B cell (primary cell): ENCODE measurements around the gene FOXE1. TPM values are rescaled to one million over a fixed set of nuclear protein-coding genes. Genes with fewer than 3 reads are reported as not detected.

Source experiments
- ATAC-seq: fragments of 200-7000 bp; cut with Tn5 transposase; one replicate; pipeline ENCODE4 v1.10.0; 2021; ENCODE audit warnings: low read depth, mild to moderate bottlenecking, moderate number of reproducible peaks, moderate library complexity
- CTCF ChIA-PET: fragments of 350-600 bp; sonication (Branson Sonifier 250); formaldehyde crosslinking; loops from one replicate; lab custom pipeline; 2021; ENCODE audit warnings: antibody characterized with exemption, inconsistent platforms; lab: Charles Lee
- POLR2A ChIA-PET: fragments of 350-600 bp; sonication (Branson Sonifier 250); formaldehyde crosslinking; loops from one replicate; lab custom pipeline; 2021; ENCODE audit warnings: antibody characterized with exemption; lab: Charles Lee
- DNase-seq: peaks from one replicate; pipeline ENCODE4 v3.0.0; 2013
- H2AFZ ChIP-seq: 2 replicates; pipeline ENCODE4 v1.6.1; 2012; ENCODE audit warnings: mild to moderate bottlenecking, low read depth, low read length; ENCODE audit not compliant: insufficient read depth, poor library complexity, severe bottlenecking
- H3K27ac ChIP-seq, 2 donors: 1 replicate in 1 of 2; 2 replicates in 1 of 2; pipeline ENCODE4 v1.5.1; 2012 to 2013; ENCODE audit warnings: low read length in 2 of 2, mild to moderate bottlenecking in 2 of 2, moderate library complexity in 1 of 2
- H3K27me3 ChIP-seq, 4 experiments: fragments of 200-600 bp in 1 of 4; sonication (generic) in 1 of 4; replicated peaks in 1 of 4; 1 replicate in 2 of 4; 2 replicates in 2 of 4; pipeline versions ENCODE4 v1.6.1 to v1.7.0; 2013 to 2016; ENCODE audit warnings: low read length in 3 of 4, mild to moderate bottlenecking in 2 of 4, mixed read lengths in 1 of 4, moderate library complexity in 1 of 4; ENCODE audit not compliant: insufficient read depth in 4 of 4, control insufficient read depth in 3 of 4; ENCODE audit errors: control extremely low read depth in 1 of 4
- H3K36me3 ChIP-seq, 2 experiments: replicated peaks in 1 of 2; 1 replicate in 1 of 2; 2 replicates in 1 of 2; pipeline versions ENCODE4 v1.6.1 to v1.7.1; 2013; ENCODE audit warnings: low read length in 1 of 2; ENCODE audit not compliant: insufficient read depth in 2 of 2, control insufficient read depth in 1 of 2; ENCODE audit errors: control extremely low read depth in 1 of 2, extremely low read depth in 1 of 2
- H3K4me1 ChIP-seq, 2 donors: fragments of 200-600 bp in 1 of 2; sonication (generic) in 1 of 2; 1 replicate in 1 of 2; 2 replicates in 1 of 2; pipeline versions ENCODE4 v1.5.1 to v1.6.1; 2013 to 2017; ENCODE audit warnings: low read length in 2 of 2; ENCODE audit not compliant: control insufficient read depth in 2 of 2, insufficient read depth in 2 of 2
- H3K4me2 ChIP-seq: replicated peaks from 2 replicates; pipeline ENCODE3; 2012; ENCODE audit warnings: mild to moderate bottlenecking, low read depth, low read length; ENCODE audit not compliant: poor library complexity, severe bottlenecking
- H3K4me3 ChIP-seq, 5 experiments: fragments of 200-600 bp in 1 of 5; sonication (generic) in 1 of 5; 1 replicate in 3 of 5; 2 replicates in 2 of 5; pipeline versions ENCODE4 v1.5.1 to v1.7.0; 2011 to 2016; ENCODE audit warnings: low read length in 4 of 5, mild to moderate bottlenecking in 4 of 5, low read depth in 2 of 5, control low read depth in 1 of 5, moderate library complexity in 1 of 5; ENCODE audit not compliant: insufficient read depth in 1 of 5; ENCODE audit errors: control extremely low read depth in 1 of 5, extremely low read depth in 1 of 5
- H3K79me2 ChIP-seq: fragments of 200-600 bp; sonication (generic); one replicate; pipeline ENCODE4 v1.6.0; 2016; ENCODE audit warnings: low read length; ENCODE audit not compliant: control insufficient read depth, insufficient read depth
- H3K9ac ChIP-seq: fragments of 200-600 bp; sonication (generic); 2 replicates; pipeline ENCODE4 v1.6.1; 2017; ENCODE audit warnings: mild to moderate bottlenecking, low read length, moderate library complexity
- H3K9me3 ChIP-seq, 3 donors: one replicate each; pipeline versions ENCODE4 v1.6.1 to v1.7.1; 2013; ENCODE audit warnings: low read length in 2 of 3; ENCODE audit not compliant: control insufficient read depth in 2 of 3, insufficient read depth in 1 of 3; ENCODE audit errors: control extremely low read depth in 1 of 3
- H4K20me1 ChIP-seq: 2 replicates; pipeline ENCODE4 v1.6.0; 2012; ENCODE audit warnings: mild to moderate bottlenecking, low read length; ENCODE audit not compliant: insufficient read depth, control insufficient read depth, poor library complexity, severe bottlenecking
- H3K27ac Mint-ChIP-seq: one replicate; pipeline ENCODE4 v1.8.0; 2021; ENCODE audit warnings: mixed read lengths
- H3K27me3 Mint-ChIP-seq: one replicate; pipeline ENCODE4 v1.8.0; 2021; ENCODE audit warnings: mixed read lengths
- H3K4me1 Mint-ChIP-seq: one replicate; pipeline ENCODE4 v1.8.0; 2021; ENCODE audit warnings: mixed read lengths
- H3K4me3 Mint-ChIP-seq: one replicate; pipeline ENCODE4 v1.8.0; 2021; ENCODE audit warnings: mixed read lengths
- H3K9me3 Mint-ChIP-seq: one replicate; pipeline ENCODE4 v1.8.0; 2022; ENCODE audit warnings: mixed read lengths; ENCODE audit not compliant: insufficient read depth
- EZH2 ChIP-seq: IDR thresholded peaks from 2 replicates; pipeline ENCODE4 v1.6.1; 2012; ENCODE audit warnings: borderline replicate concordance, low read depth, mild to moderate bottlenecking, moderate library complexity, low read length; ENCODE audit not compliant: insufficient read depth, poor library complexity, severe bottlenecking
- WGBS: methylation state at CpG from one replicate; pipeline ENCODE4 v1.1.5; 2013; ENCODE audit warnings: missing lambda C conversion rate; ENCODE audit not compliant: insufficient coverage; 5-methylcytosine and 5-hydroxymethylcytosine counted together
- intact Hi-C: fragments of 100-400 bp; cut with micrococcal nuclease; formaldehyde crosslinking; loops from one replicate; pipeline ENCODE4 v1.10.0; 2022
- polyA plus RNA-seq: library from polyadenylated mRNA; depleted of rRNA; stranded (reverse); fragments of >200 nt; gene quantifications from 2 replicates; pipeline ENCODE4 v1.2.3, GENCODE V29; 2012
- total RNA-seq, 2 donors: library from RNA; stranded (reverse); fragments of 120-200 nt in 1 of 2; gene quantifications; 1 replicate in 1 of 2; 2 replicates in 1 of 2; pipeline versions ENCODE4 v1.2.3 to v1.2.4, GENCODE V29; 2013 to 2022
- TF ChIP-seq, protein P1 (sequence below): fragments of 200-600 bp; IDR thresholded peaks from one replicate; pipeline ENCODE4 v1.8.0; 2022; ENCODE audit warnings: antibody characterized with exemption, mild to moderate bottlenecking

FOXE1 gene
- total and polyA plus RNA-seq, 2 donors (not counting 1 experiment from before 2014, with no cell fraction given) = not detected

DNA sequence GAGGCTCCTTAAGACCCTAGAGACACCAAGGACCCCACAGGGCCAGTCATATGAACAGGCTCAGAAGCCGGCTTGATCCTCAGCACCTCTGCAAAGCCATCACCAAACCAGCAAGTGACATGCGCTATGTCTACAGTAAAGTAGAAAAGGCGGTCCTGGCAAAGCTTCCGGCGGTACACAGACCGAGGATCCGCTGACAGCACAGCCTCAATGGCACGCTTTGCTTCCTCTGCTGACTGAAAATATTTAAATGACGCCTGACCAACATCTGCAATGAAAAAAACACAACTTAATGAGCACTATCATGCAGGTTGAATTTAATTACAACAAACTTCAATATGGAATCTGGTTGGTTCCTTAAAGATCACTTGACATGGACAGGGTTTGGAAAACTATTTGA, 51.7 kb downstream of the FOXE1 start:
- no peak overlapping the region for H3K9ac ChIP-seq
- DNase-seq (no peak), ATAC-seq (no peak)
- Mint-ChIP-seq H3K9me3 (no peaks in the 10 kb centered on the region), H3K27ac (peak overlapping the region; percentile 60), H3K27me3 (no peaks in the 10 kb centered on the region), H3K4me1 (peaks cover 41% of the 10 kb centered on the region), H3K4me3 (no peak overlapping the region)
- H3K9me3 ChIP-seq = no peaks in the 10 kb centered on the region
- no peak overlapping the region for H2AFZ ChIP-seq
- H3K4me2 ChIP-seq = no peak overlapping the region
- ChIA-PET CTCF (interaction anchor here (0.6 to 4.1 kb wide), 2 partner anchors 16 to 166 kb away, joined by 3 to 24 read pairs; partner anchors contain the start of gene TRMO), POLR2A (no interaction called here)
- no peak overlapping the region for H3K4me3 ChIP-seq
- intact Hi-C loops = loop anchor here (5.0 kb wide), 1 partner anchor 207 kb away; the partner anchor contains the start of gene XPA
- H3K4me1 ChIP-seq = peaks cover 20 to 32% of the 10 kb centered on the region in 2 donors
- H3K27me3 ChIP-seq = no peaks in the 10 kb centered on the region
- H3K27ac ChIP-seq = no peak overlapping the region
- H4K20me1 ChIP-seq = peaks cover 7% of the 10 kb centered on the region
- WGBS = 95% methylated on average over 8 of the region's 9 CpGs
- H3K36me3 ChIP-seq = peaks cover 0 to 43% of the 10 kb centered on the region in 2 experiments
- TF ChIP-seq, protein P1, sequence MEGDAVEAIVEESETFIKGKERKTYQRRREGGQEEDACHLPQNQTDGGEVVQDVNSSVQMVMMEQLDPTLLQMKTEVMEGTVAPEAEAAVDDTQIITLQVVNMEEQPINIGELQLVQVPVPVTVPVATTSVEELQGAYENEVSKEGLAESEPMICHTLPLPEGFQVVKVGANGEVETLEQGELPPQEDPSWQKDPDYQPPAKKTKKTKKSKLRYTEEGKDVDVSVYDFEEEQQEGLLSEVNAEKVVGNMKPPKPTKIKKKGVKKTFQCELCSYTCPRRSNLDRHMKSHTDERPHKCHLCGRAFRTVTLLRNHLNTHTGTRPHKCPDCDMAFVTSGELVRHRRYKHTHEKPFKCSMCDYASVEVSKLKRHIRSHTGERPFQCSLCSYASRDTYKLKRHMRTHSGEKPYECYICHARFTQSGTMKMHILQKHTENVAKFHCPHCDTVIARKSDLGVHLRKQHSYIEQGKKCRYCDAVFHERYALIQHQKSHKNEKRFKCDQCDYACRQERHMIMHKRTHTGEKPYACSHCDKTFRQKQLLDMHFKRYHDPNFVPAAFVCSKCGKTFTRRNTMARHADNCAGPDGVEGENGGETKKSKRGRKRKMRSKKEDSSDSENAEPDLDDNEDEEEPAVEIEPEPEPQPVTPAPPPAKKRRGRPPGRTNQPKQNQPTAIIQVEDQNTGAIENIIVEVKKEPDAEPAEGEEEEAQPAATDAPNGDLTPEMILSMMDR = no peak
- TF ChIP-seq EZH2 = no peak
- peaks cover 59% of the 10 kb centered on the region for H3K79me2 ChIP-seq

DNA sequence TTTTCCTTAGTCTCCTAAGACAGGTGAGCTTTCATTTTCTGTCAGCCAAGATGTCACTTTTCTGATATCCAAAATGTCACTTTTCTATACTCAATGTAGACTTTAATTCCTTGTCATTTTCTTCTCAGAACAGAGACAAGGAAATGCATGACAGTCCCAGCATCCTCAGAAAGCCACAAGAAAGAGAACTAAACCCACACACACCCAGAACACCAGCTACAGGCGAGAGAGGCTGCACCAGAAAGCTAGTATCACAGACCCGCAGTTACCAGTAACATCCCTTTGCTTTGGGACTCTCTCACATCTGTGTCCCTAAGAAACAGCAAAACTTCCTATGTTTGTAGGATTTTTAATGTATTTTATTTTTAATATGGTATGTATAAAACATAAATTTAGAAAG, 52.2 kb downstream of the FOXE1 start:
- ATAC-seq (no peak), DNase-seq (no peak)
- H3K27ac ChIP-seq = no peak overlapping the region
- H3K27me3 ChIP-seq = no peaks in the 10 kb centered on the region
- no peak overlapping the region for H3K4me2 ChIP-seq
- no CpG with 5 or more reads among the region's 2 CpGs for WGBS
- no peaks in the 10 kb centered on the region for H3K9me3 ChIP-seq
- peaks cover 20 to 32% of the 10 kb centered on the region in 2 donors for H3K4me1 ChIP-seq
- no peak overlapping the region for H3K9ac ChIP-seq
- Mint-ChIP-seq H3K27me3 (no peaks in the 10 kb centered on the region), H3K27ac (peak overlapping the region; percentile 60), H3K4me3 (peak overlapping the region; percentile 44), H3K9me3 (no peaks in the 10 kb centered on the region), H3K4me1 (peaks cover 45% of the 10 kb centered on the region)
- no peak for TF ChIP-seq EZH2
- TF ChIP-seq, protein P1 = no peak
- peaks cover 3% of the 10 kb centered on the region for H4K20me1 ChIP-seq
- H2AFZ ChIP-seq = no peak overlapping the region
- ChIA-PET CTCF (interaction anchor here (0.6 to 2.8 kb wide), 2 partner anchors 17 to 166 kb away, joined by 3 to 11 read pairs; partner anchors contain the start of gene TRMO), POLR2A (no interaction called here)
- peaks cover 2 to 46% of the 10 kb centered on the region in 2 experiments for H3K36me3 ChIP-seq
- intact Hi-C loops = no loop called here
- no peak overlapping the region for H3K4me3 ChIP-seq
- peaks cover 56% of the 10 kb centered on the region for H3K79me2 ChIP-seq
